SK-N-SH (cell line): ENCODE data around the gene SESN2.

Experiments used
- CTCF ChIP-seq: fragments of 200-600 bp; sonication (generic); IDR thresholded peaks from 2 replicates; pipeline ENCODE4 v1.6.1; 2017; ENCODE audit warnings: antibody characterized with exemption, mild to moderate bottlenecking, moderate library complexity
- EP300 ChIP-seq, 2 experiments: IDR thresholded peaks; 2 replicates each; pipeline versions ENCODE4 v1.4.0 to v1.6.1; 2012; ENCODE audit warnings: borderline replicate concordance in 1 of 2, low read depth in 1 of 2, low read length in 1 of 2
- EZH2phosphoT487 ChIP-seq: fragments of 200-600 bp; sonication (generic); IDR thresholded peaks from 2 replicates; pipeline ENCODE4 v1.6.1; 2017; ENCODE audit warnings: low read depth, mixed run types, mild to moderate bottlenecking, antibody characterized with exemption, moderate library complexity, borderline replicate concordance
- IRF3 ChIP-seq: fragments of 150-350 bp; IDR thresholded peaks from 2 replicates; pipeline ENCODE4 v1.6.1; 2016; ENCODE audit warnings: mild to moderate bottlenecking, low read depth, low read length
- NRF1 ChIP-seq: IDR thresholded peaks from 2 replicates; pipeline ENCODE4 v1.6.1; 2012; ENCODE audit warnings: low read depth, mild to moderate bottlenecking, low read length
- PBX3 ChIP-seq: IDR thresholded peaks from 2 replicates; pipeline ENCODE4; 2012
- RAD21 ChIP-seq: IDR thresholded peaks from 2 replicates; pipeline ENCODE4 v1.6.1; 2012; ENCODE audit warnings: mild to moderate bottlenecking, low read length
- RXRA ChIP-seq: IDR thresholded peaks from 2 replicates; pipeline ENCODE4 v1.4.0; 2012; ENCODE audit warnings: low read depth, mild to moderate bottlenecking, borderline replicate concordance
- SMC3 ChIP-seq: IDR thresholded peaks from 2 replicates; pipeline ENCODE4 v1.6.1; 2012; ENCODE audit warnings: low read depth, low read length, improper control_type of control experiment
- TAF1 ChIP-seq: IDR thresholded peaks from 2 replicates; pipeline ENCODE4 v1.6.1; 2012; ENCODE audit warnings: low read depth, mild to moderate bottlenecking, low read length, moderate library complexity, borderline replicate concordance
- TEAD4 ChIP-seq: IDR thresholded peaks from 2 replicates; pipeline ENCODE4 v1.4.0; 2012; ENCODE audit warnings: mild to moderate bottlenecking, borderline replicate concordance; ENCODE audit not compliant: insufficient read depth
- USF2 ChIP-seq: fragments of 150-350 bp; IDR thresholded peaks from 2 replicates; pipeline ENCODE4 v1.6.1; 2017; ENCODE audit warnings: antibody characterized with exemption, low read length, low read depth, borderline replicate concordance

GRCh38 chr1:28267633-28268032 lies 8.3 kb downstream of the SESN2 start:
- TF ChIP-seq CTCF: no peak
- TF ChIP-seq RXRA: no peak
- TF ChIP-seq PBX3: no peak
- no peak for TF ChIP-seq EP300 (IDR thresholded peaks at IDR 0.05; ENCODE audit: borderline replicate concordance in 1 of 2, low read depth in 1 of 2, low read length in 1 of 2)
- no peak for TF ChIP-seq RAD21
- no peak for TF ChIP-seq TEAD4
- TF ChIP-seq SMC3: no peak
- no peak for TF ChIP-seq EZH2phosphoT487
- no peak for TF ChIP-seq IRF3
- no peak for TF ChIP-seq NRF1
- TF ChIP-seq USF2: no peak
- TF ChIP-seq TAF1: no peak
